Inflammatory macrophage (primary cell): ENCODE measurements around the gene MIPOL1.
"Not testable (repeated sequence)": the region's sequence is repeated elsewhere in the genome, so short reads cannot be mapped to it uniquely, and the experiment has no call there.

Experiments used
- DNase-seq, 2 donors: peaks; one replicate each; pipeline ENCODE4 v3.0.0-alpha.2; 2020 to 2022

The MIPOL1 gene

DNA sequence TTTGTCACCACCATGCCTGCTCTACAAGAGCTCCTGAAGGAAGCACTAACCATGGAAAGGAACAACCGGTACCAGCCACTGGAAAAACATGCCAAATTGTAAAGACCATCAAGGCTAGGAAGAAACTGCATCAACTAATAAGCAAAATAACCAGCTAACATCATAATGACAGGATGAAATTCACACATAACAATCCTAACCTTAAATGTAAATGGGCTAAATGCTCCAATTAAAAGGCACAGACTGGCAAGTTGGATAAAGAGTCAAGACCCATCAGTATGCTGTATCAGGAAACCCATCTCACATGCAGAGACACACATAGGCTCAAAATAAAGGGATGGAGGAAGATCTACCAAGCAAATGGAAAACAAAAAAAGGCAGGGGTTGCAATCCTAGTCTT is 97.5 kb downstream of the MIPOL1 start:
- not testable (repeated sequence) for DNase-seq

DNA sequence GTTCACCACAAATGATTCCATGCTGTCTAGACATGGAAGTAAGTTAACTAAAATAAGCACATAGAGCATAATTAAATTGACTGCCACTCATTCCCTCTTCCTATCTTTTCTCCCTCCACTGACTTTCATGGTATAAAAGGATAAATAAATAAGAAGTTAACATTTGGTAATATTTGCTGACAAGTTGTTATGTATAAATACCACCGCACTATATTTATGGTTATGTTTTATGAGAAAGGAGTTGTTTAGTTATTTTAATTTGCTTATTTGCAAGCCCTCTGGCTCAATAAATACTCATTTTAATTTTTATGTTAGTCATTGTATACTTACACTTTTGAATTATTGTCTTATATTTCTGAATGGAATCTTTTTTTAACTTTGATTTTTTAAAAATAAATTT is 113.5 kb downstream of the MIPOL1 start:
- DNase-seq: no peak

GRCh38 chr14:37318938-37319337 is 121.2 kb downstream of the MIPOL1 start:
- DNase-seq: no peak

DNA sequence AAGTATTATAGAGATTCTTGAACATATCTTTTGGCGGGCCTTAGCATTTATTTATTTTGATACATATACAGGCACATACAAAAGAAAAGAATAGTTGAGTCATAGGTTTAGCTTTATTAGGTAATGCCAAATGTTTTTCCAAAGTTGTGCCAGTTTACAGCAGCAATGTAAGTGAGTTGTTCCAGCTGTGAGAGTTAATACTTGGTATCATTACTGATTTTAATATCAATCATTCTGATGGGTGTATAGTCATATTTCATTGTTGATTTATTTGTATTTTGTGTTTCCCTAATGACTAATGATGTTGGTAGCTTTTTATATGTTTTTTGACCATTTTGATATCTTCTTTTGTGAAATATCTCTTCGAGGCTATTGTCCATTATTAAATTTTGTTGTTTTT is 122.4 kb downstream of the MIPOL1 start:
- no peak for DNase-seq

DNA sequence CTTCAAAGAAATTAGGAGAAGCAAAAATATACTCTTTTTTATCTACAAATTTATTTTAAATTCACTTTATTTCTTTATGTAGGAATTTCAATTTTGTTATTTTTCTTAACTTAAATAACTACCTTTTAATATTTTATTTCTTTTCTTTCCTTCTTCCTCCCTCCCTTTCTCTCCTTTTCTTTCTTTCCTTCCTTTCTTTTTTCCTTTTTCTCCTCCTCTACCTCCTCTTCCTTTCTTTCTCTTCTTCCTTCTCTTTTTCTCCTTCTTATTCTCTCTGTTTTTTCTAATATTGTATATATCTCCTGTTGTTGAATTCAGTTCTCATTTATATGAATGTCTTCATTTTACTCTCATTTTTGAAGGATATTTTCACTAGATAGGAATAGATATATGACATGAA is 127.6 kb downstream of the MIPOL1 start:
- no peak for DNase-seq

DNA sequence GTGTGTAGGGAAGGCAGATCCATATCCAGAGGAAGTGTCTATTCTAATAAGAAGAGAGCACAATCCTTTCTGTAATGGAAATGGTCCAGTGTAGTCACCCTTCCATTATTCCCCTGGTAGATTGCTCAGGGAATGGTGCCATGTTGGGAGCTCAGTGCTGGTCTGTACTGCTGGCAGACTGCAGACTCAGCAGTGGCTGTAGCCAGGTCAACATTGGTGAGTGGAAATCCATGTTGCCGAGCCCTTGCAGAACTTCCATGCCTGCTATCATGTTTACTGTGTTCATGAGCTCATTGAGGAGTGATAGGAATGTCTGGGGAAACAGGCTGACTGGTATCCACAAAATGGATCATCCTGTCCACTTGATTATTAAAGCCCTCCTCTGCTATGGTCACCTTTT is 128.7 kb downstream of the MIPOL1 start:
- no peak for DNase-seq

DNA sequence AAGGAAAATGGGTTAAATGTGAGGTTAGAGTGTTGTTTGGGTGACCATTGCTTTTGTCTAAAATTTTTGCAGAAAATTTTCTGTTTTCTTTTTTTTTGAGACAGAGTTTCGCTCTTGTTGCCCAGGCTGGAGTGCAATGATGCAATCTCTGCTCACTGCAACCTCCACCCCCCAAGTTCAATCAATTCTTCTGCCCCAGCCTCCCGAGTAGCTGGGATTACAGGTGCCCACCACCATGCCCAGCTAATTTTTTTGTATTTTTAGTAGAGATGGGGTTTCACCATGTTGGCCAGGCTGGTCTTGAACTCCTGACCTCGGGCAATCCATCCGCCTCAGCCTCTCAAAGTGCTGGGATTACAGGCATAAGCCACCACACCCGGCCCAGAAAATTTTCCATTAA is 130.2 kb downstream of the MIPOL1 start:
- not testable (repeated sequence) for DNase-seq

DNA sequence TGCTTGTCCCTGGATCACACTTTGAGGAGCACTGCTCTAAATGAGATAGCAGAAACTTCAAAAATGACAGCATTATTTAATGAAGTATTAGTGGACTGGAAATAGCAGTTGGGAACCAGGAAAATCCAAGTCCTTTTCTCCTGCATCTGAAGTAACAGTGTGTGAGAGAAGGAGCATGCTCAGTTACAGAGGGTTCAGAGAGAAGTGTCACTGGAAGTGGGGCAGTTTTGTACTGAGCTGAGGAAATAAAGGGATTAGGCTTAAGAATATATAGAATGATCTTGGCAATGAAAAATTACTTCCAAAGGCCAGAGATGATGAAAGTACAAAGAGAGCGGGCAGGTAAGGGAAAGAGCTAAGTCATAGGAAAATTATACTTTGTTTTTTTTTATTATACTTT is 130.9 kb downstream of the MIPOL1 start:
- no peak for DNase-seq

- no peak for DNase-seq
These were observed 131.7 kb downstream of the MIPOL1 start for GRCh38 chr14:37329189-37330001.

- DNase-seq: no peak
These were observed 133.2 kb downstream of the MIPOL1 start for GRCh38 chr14:37330910-37331309.

GRCh38 chr14:37340353-37340752 is 142.6 kb downstream of the MIPOL1 start:
- DNase-seq: no peak

DNA sequence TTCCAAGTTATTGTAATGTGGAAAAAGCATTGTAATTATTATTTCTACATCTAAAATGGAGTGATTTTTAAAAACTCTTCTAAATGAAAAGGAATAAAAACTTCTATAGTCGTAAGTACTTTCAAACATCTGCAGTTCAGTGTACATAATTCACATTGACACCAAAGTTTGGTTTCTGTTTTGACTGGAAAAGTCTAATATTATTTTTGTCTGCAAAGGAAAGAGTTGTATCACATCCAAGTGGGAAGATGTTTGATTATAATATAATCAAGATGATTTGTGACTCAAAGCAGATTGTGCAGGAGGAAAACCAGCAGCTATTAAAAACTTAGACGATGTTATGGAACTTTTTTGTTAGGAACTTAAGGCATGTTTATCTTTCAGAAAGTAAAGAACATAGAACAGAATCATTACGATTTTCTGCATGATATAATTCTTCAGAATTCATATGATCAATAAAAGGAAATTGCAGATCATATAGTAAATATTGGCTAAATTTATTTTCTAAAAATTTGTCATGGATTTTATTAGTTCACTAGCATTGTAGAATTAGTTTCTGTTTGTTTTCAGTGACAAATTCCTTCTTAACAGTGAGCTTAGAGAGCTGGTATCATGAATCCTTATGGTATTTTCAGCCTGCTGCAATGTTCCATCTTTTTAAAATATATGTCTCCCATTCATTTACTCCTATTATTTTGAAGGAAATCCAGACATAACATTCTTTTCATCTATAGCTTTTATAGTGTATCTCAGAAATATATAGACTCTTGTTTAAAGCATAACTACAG is 145.8 kb downstream of the MIPOL1 start:
- DNase-seq: no peak

DNA sequence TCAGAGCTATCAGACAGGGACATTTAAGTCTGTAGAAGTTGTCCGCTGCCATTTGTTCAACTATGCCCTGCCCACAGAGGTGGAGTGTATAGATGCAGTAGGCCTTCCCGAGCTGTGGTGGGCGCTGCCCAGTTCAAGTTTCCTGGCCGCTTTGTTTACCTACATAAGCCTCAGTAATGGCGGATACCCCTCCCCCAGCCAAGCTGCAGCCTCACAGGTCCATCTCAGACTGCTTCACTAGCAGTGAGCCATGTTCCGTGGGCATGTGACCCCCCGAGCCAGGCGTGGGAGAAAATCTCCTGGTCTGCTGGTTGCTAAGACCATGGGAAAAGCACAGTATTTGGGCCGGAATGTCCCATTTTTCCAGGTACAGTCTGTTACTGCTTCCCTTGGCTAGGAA is 165.9 kb downstream of the MIPOL1 start:
- no peak for DNase-seq

DNA sequence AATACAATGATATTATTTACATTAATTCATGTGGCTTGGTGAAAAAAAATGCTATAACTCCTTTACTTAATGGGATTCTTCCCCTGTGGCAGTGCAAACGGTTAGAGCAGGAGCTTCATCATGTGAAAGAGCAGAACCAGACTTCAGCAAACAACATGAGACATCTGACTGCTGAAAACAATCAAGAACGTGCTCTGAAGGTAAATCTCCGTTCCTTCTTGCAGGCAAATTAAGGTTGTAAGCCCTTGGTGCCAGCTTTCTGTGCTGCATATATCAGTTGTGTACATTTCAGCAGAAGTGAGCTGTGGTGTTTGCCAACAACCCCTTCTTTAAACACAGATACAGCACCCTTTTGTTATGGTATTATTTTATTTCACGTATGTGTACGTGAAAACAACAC is 171.7 kb downstream of the MIPOL1 start:
- DNase-seq: no peak

DNA sequence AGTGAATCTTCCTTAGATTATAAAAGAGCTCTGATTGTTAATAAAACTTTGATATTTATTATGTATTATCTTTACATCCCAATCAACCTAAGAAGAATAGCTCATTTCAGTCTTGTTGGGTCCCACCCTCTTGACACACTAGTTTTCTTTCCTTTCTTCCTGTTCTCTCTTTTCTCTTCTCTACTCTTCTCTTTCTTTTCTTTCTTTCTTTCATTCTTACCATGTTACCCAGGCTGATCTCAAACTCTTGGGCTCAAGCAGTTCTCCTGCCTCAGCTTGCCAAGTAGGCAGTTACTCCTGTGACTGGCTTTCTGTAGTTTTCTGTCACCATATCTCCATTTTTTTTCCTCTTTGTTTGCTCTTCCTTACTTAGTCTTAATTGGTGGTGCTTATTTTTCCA is 177.8 kb downstream of the MIPOL1 start:
- no peak for DNase-seq

GRCh38 chr14:37376944-37377609 is 179.3 kb downstream of the MIPOL1 start:
- DNase-seq: no peak

- DNase-seq: no peak
These were observed 187.3 kb downstream of the MIPOL1 start for GRCh38 chr14:37384870-37385596.

GRCh38 chr14:37397157-37397940 is 199.6 kb downstream of the MIPOL1 start:
- not testable (repeated sequence) for DNase-seq

DNA sequence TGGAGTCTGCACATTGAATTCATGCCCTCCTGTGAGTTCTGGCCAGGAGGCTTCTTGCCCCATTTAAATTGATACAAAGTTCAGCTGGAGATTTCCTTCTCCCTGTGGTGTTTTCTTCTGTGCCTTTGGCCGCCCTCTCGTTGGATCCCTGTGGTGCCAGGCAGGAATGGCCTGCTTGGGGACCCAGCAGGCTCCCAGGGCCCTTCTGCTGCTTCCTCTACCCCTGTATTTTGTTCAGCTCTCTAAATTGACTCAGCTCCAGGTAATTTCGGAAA is 200.1 kb downstream of the MIPOL1 start:
- DNase-seq: no peak

DNA sequence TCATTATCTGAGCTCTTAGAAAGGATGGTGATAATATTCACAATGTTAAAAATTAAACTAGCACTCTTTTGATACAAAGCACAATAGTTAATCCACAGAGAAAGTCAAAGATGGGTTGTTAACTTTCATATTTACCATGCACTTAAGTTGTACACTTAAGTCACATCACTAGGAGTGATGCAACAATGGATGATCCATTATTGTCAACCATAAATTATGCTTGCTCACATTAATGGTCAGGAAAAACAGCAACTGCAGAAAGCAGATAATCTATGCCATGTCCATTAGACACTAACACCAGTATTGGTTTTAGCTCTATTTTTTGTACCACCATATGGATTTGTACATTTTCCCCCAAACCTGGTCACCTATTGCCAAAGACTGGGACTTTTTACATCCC is 201.8 kb downstream of the MIPOL1 start:
- no peak for DNase-seq

GRCh38 chr14:37401093-37401492 is 203.4 kb downstream of the MIPOL1 start:
- DNase-seq: no peak

DNA sequence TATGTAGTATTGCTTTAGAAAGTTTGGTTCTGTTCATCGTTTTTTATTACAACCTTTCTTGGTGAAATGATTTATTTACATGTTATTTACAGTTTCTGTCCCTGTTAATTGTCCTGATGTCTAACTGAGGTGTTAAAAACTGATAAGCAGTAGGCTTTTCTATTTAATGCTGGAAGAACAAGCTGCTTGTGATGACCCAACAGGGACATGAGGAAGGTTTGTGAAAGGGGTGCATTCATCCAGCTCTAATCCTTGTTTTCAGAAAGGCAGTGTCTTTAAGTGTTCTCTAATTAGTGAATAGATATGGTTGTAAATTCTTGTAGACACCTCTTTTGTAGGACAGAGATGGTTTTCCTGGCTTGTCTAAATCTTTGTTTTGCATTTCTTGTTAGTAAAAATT is 205.9 kb downstream of the MIPOL1 start:
- DNase-seq: no peak
